Glomerular visceral epithelial cell (primary cell): ENCODE data around the gene TAS2R5.
"Not testable (repeated sequence)": the region's sequence is repeated elsewhere in the genome, so short reads cannot be mapped to it uniquely, and the experiment has no call there.

Source experiments
- DNase-seq: peaks from one replicate; pipeline ENCODE4 v3.0.0-alpha.2; 2016; ENCODE audit errors: extremely low spot score

Gene TAS2R5, protein sequence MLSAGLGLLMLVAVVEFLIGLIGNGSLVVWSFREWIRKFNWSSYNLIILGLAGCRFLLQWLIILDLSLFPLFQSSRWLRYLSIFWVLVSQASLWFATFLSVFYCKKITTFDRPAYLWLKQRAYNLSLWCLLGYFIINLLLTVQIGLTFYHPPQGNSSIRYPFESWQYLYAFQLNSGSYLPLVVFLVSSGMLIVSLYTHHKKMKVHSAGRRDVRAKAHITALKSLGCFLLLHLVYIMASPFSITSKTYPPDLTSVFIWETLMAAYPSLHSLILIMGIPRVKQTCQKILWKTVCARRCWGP

GRCh38 chr7:141789917-141790316 lies at the start of gene TAS2R5:
TSS of gene TAS2R5 (plus strand) at chr7:141790217. CDS start at chr7:141790362, 145 bp downstream.
- no peak for DNase-seq

- DNase-seq = no peak
Observed at GRCh38 chr7:141742229-141742628, 47.8 kb upstream of the TAS2R5 start.

DNA sequence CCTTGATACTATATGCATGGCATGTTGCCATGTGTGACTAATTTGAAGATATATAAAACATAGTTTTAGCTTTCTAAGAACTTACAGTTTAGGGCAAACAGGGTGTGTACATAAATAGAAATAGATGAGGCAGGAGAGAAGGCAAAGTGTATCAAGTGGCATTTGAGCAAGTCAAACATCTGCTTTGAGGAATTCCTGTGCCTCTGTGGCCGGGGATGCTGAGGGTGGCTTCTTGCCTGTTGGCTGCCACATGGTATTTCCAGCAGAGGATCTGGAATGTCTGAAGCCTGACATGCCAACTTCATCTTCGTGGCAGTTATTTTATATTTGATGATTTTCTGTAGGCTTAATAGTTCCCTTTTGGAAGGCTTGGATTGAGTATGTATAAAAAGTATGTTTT lies 45.9 kb upstream of the TAS2R5 start:
- DNase-seq = no peak

DNA sequence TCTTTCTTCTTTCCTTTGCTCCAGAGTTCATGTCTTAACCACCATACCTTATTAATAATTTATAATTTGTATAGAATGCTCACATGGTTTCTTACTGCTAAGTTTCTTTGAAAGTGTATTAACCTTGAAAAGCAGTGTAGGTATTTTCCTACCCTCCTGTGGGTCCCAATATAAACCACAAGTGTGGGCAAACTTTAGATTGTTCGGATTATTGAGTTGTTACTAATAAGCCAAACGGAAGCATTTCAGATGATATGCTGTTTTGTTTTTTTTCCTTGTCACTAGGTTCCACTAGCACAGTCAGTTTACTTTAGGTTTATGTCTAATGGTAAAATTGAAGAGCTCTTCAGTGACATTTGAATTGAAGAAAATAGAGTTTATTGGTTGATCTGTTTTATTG lies 41.6 kb upstream of the TAS2R5 start:
- DNase-seq = peak; percentile 53

GRCh38 chr7:141751904-141752303 lies 38.1 kb upstream of the TAS2R5 start:
- not testable (repeated sequence) for DNase-seq

GRCh38 chr7:141752634-141753033 lies 37.4 kb upstream of the TAS2R5 start:
- no peak for DNase-seq

DNA sequence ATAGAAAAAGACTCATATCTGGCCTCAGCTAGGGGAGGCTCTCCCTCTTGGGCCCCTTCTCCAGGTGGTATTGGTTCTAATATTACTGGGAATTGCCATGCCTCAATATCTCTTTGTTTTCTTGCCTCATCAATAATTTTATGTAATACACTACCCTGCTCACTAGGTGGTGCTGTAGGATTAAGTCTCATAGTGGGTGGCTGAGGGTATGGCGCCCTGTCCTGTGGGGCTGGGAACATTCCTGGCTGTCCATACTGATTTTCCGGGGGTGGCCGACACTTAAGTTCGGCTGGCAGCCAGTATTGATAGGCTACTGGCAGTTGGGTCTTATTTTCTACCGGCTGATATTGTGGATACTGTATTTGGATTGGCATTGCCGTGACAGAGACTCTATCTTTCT lies 35.1 kb upstream of the TAS2R5 start:
- DNase-seq = peak; percentile 4

GRCh38 chr7:141763797-141764196 lies 26.2 kb upstream of the TAS2R5 start, which contains the start of gene TAS2R3:
TSS of gene TAS2R3 (plus strand) at chr7:141764097. CDS start at chr7:141764159, 62 bp downstream.
- DNase-seq = no peak

- DNase-seq = not testable (repeated sequence)
Observed at GRCh38 chr7:141770083-141770583, 19.9 kb upstream of the TAS2R5 start.

- no peak for DNase-seq
Observed at GRCh38 chr7:141776374-141776773, 13.6 kb upstream of the TAS2R5 start, which contains the start of gene TAS2R4. TSS of gene TAS2R4 (plus strand) at chr7:141776674. CDS start at chr7:141778489, 1,815 bp downstream.

DNA sequence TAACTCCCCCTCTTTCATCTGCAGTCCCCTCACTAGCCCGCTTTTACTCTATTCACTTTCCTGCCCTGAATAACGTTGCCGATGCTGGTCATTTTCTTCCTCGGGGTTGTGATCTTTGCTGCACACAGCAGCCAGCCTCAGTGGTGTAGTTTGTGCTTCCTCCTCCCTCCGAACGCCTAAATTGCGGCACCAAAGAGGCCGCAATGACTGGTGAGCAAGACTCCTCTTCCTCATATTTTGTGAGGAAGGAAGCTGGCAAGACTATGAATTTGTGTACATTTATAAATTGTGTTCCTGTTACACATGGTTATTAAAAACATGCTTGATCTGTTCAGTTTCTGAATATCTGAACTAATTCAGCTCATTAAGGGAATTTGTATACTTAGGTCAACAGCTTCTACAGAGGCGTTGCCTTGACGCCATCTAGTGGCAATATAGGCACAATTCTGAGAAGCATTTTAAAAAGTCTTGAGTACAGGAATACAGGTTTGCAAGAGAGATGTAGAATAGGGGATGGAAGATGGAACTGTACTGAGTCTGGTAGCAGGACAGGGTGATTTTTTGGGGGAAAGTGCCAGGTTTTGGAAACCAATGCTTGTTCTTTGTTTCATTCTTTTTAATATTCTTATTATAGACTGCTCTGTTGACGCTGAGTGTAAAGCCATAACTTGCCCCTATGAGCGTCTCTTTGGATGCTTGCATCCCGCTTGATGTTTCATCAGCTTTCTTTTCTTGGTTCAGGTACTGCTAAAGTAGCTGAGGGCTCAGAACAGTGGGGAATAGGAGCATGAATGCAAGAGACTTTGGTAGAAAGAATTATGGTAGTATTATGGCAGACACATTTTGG lies 4.1 kb upstream of the TAS2R5 start:
- DNase-seq = peak; percentile 53

DNA sequence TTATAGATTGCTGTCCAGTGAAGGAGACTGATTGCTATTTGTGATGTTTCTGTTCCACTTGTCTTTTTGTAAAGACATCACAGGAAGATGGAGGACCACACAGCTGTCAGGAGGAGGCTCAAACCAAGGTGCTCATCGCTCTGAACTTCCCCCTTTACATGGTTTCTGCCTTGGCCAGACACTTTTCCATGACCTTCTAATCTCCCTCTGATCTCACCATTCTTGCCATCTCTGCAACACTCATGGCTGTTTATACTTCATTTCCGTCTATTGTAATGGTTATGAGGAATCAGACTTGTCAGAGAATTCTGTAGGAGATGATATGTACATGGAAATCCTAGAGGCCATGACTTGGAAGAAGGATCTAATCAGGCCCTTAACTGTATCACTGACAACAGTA lies 1.7 kb upstream of the TAS2R5 start:
- no peak for DNase-seq

DNA sequence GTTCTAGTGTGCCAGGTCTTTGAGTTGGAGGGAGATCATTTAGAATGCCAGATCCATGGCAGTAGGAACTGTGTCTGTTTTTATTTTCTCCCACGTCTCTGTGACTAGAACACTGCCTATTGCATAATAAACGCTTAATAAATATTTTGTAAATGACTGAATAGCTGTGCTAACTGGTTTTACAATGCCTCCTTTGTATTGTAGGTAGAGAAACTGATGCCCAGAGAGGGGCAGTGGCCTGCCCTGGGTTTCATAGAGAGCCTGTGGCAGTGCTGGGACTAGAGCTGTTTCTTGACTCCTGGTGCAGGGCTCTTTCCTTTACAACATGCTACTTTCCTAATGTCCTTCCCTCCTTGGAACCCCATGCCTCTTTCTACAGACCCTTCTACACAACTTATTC lies 2.5 kb downstream of the TAS2R5 start:
- DNase-seq = no peak

- no peak for DNase-seq
Observed at GRCh38 chr7:141820067-141820466, 30.1 kb downstream of the TAS2R5 start.

- DNase-seq = not testable (repeated sequence)
Observed at GRCh38 chr7:141822432-141822831, 32.4 kb downstream of the TAS2R5 start.

GRCh38 chr7:141837683-141838082 lies 47.7 kb downstream of the TAS2R5 start:
- no peak for DNase-seq

DNA sequence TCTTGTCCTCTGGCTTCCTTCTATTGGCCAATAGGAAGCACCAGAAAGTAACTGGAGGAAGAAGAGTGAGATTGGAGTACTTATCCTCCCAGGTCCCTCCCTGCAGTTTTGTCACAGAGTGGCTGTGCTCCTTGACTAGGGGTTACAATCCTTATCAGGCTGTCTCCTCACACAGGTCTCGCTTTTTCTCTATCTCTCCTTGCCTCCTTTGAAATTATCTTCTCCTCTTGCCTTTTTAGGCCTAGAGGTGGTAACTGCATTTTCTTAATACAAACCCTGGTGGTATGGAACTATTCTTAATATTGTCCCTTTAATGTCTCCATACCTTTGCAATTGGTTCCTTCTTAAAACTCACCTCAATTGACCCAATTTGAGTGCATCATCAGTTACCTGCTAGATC lies 48.6 kb downstream of the TAS2R5 start:
- DNase-seq = no peak

DNA sequence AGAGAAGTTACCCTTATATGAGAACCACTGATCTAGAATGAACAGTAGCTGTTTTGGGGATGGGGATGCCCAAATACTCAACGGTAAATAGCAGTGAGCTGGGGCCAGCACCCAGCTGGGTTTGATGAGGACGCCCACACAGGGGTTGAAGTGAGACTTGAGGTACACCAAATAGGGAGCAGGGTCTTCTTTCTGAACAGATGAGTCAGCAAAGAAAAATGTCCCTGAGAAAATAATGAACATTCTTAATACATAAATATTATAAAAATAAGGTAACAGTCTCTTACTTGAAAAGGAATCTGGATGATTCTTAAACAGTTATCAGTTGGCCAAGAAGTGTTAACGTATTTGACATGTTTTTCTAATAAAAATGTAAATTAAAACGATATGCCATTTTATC lies 49.2 kb downstream of the TAS2R5 start:
- no peak for DNase-seq

- DNase-seq = no peak
Observed at GRCh38 chr7:141840708-141841107, 50.7 kb downstream of the TAS2R5 start.
